ENCODE results near the gene MAN1A1. TPM values are rescaled to one million over a fixed set of nuclear protein-coding genes. Genes with fewer than 3 reads are reported as not detected.
A peak's percentile ranks its signal among the peaks of the same experiment; 100 is the strongest.

MAN1A1 gene
- polyA plus RNA-seq, 3 donors, result 11.0 to 20.4 (median 16.1) TPM

DNA sequence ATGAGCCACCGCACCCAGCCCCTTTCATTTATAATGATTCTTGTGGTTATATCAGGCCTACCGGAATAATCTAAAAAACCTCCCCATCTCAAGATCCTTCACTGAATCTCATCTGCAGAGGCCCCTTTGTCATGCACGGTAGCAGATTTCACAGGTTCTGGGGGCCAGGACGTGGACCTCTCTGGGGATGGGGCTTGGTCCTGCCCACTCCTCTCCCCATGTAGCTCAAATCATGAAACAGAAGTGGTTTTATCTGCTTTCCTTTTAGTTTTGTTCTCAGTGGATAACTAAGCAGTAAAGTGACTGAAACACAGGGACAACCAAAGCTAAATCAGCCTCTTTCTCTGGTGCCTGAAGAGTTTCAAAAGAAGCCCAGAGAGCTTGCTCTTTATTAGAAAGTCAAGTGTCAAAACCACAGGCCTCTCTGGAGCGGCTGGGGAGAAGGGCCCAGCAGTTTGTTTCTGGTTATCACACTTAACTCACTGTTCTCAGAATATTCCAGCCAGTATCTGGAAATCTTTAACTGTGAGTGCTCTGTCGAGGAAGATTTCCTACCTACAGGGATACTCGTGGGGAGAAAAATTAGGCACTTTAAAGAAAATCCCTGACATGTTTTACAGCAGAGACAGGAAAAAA lies 210.5 kb downstream of the MAN1A1 start:
- 93% methylated on average over 2 of the region's 7 CpGs for WGBS (ENCODE audit: insufficient coverage)
- TF ChIP-seq, protein P1, sequence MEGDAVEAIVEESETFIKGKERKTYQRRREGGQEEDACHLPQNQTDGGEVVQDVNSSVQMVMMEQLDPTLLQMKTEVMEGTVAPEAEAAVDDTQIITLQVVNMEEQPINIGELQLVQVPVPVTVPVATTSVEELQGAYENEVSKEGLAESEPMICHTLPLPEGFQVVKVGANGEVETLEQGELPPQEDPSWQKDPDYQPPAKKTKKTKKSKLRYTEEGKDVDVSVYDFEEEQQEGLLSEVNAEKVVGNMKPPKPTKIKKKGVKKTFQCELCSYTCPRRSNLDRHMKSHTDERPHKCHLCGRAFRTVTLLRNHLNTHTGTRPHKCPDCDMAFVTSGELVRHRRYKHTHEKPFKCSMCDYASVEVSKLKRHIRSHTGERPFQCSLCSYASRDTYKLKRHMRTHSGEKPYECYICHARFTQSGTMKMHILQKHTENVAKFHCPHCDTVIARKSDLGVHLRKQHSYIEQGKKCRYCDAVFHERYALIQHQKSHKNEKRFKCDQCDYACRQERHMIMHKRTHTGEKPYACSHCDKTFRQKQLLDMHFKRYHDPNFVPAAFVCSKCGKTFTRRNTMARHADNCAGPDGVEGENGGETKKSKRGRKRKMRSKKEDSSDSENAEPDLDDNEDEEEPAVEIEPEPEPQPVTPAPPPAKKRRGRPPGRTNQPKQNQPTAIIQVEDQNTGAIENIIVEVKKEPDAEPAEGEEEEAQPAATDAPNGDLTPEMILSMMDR (IDR thresholded peaks at IDR 0.05), result no peak
- DNase-seq, result no peak
- intact Hi-C loops (cut with micrococcal nuclease), result no loop called here
- Mint-ChIP-seq H3K4me1 (peaks cover 31% of the 10 kb centered on the region), H3K36me3 (no peaks in the 10 kb centered on the region), H3K27me3 (ENCODE audit: low read depth in 3 of 3) (no peaks in the 10 kb centered on the region), H3K4me3 (no peak overlapping the region), H3K9me3 (no peaks in the 10 kb centered on the region), H3K27ac (peak overlapping the region in 4 of 7 donors; percentile 7 to 63 (median 39))
- Histone ChIP-seq H3K27me3 (ENCODE audit: control insufficient read depth in 2 of 2, insufficient read depth in 2 of 2, low read length in 2 of 2) (no peaks in the 10 kb centered on the region), H3K27ac (ENCODE audit: low read depth in 1 of 2, low read length in 2 of 2) (no peak overlapping the region), H3K4me2 (replicated peaks; ENCODE audit: extremely low read depth, low read length, poor library complexity, severe bottlenecking) (no peak overlapping the region), H3K36me3 (replicated peaks in 1 of 2; ENCODE audit: control insufficient read depth in 1 of 2, insufficient read depth in 2 of 2, low read length in 2 of 2) (no peaks in the 10 kb centered on the region), H3K4me3 (replicated peaks in 1 of 3; ENCODE audit: low read depth in 2 of 3, low read length in 3 of 3) (no peak overlapping the region), H2AFZ (ENCODE audit: insufficient read depth, low read depth, low read length, poor library complexity, severe bottlenecking) (peak overlapping the region; percentile 52), H3K9me3 (replicated peaks in 1 of 2; ENCODE audit: control insufficient read depth in 1 of 2, insufficient read depth in 1 of 2, low read length in 2 of 2) (no peaks in the 10 kb centered on the region), H3K79me2 (ENCODE audit: insufficient read depth, low read length) (no peaks in the 10 kb centered on the region), H3K9ac (ENCODE audit: insufficient read depth, low read length, poor library complexity, severe bottlenecking) (no peak overlapping the region), H3K4me1 (ENCODE audit: control insufficient read depth in 1 of 2, insufficient read depth in 2 of 2, low read length in 2 of 2) (peaks cover 28 to 29% of the 10 kb centered on the region in 2 donors), H4K20me1 (ENCODE audit: insufficient read depth, low read length) (no peaks in the 10 kb centered on the region)

DNA sequence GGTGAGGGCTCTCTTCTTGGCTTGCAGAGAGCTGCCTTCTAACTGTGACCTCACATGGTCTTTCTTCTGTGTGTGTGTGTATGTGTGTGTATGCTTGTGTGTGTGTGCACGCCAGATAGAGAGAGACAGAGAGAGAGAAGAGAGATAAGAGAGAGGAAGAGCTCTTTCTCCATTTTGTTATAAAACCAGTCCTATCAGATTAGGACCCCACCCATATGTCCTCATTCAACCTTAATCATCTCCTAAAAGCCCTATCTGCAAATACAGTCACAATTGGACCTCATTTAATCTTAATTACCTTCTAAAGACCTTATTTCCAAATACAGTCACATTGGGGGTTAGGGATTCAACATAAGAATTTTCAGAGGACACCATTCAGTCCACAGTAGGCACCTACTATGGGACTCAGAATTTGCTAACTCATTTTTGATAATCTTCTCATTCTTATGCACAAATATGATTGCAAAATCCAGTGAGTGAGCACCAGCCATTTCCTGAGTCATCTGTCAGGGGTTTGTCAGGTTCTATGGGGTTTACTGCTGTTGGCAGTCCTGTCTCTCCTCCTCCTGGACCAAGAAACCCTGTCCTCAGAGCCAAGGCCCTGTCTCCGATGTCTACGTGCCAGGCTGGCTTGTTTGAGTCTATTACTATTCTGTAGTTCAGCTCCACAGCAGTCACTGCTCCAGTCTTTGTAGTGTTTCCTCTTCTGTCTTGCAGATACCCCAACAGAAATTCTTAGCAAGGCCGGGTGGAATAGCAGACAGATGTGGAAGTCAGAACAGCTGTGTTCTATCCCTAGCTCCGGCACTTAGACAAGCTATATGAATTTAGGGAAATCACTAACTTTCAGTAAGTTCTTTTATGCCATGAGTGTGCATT lies 212.1 kb downstream of the MAN1A1 start:
- H3K4me1 ChIP-seq (ENCODE audit: control insufficient read depth in 1 of 2, insufficient read depth in 2 of 2, low read length in 2 of 2), result peaks cover 32 to 34% of the 10 kb centered on the region in 2 donors
- H3K4me3 ChIP-seq (replicated peaks in 1 of 3; ENCODE audit: low read depth in 2 of 3, low read length in 3 of 3), result peak overlapping the region in 1 of 3 experiments; percentile 9
- Mint-ChIP-seq H3K4me3 (peak overlapping the region in 1 of 2 donors; percentile 60), H3K27ac (peak overlapping the region; percentile 75 to 95 (median 88)), H3K36me3 (no peaks in the 10 kb centered on the region), H3K27me3 (ENCODE audit: low read depth in 3 of 3) (no peaks in the 10 kb centered on the region), H3K9me3 (no peaks in the 10 kb centered on the region), H3K4me1 (peaks cover 36% of the 10 kb centered on the region)
- H3K27me3 ChIP-seq (ENCODE audit: control insufficient read depth in 2 of 2, insufficient read depth in 2 of 2, low read length in 2 of 2), result no peaks in the 10 kb centered on the region
- H3K9me3 ChIP-seq (replicated peaks in 1 of 2; ENCODE audit: control insufficient read depth in 1 of 2, insufficient read depth in 1 of 2, low read length in 2 of 2), result no peaks in the 10 kb centered on the region
- H3K9ac ChIP-seq (ENCODE audit: insufficient read depth, low read length, poor library complexity, severe bottlenecking), result peak overlapping the region; percentile 10
- no peaks in the 10 kb centered on the region for H4K20me1 ChIP-seq (ENCODE audit: insufficient read depth, low read length)
- peak overlapping the region; percentile 33 for H3K4me2 ChIP-seq (replicated peaks; ENCODE audit: extremely low read depth, low read length, poor library complexity, severe bottlenecking)
- DNase-seq, result peak; percentile 60 to 80 (median 72)
- no peaks in the 10 kb centered on the region for H3K79me2 ChIP-seq (ENCODE audit: insufficient read depth, low read length)
- TF ChIP-seq, protein P1 (IDR thresholded peaks at IDR 0.05), result no peak
- peak overlapping the region; percentile 20 for H2AFZ ChIP-seq (ENCODE audit: insufficient read depth, low read depth, low read length, poor library complexity, severe bottlenecking)
- intact Hi-C loops (cut with micrococcal nuclease), result no loop called here
- WGBS (ENCODE audit: insufficient coverage), result 0% methylated on average over 2 of the region's 5 CpGs
- H3K36me3 ChIP-seq (replicated peaks in 1 of 2; ENCODE audit: control insufficient read depth in 1 of 2, insufficient read depth in 2 of 2, low read length in 2 of 2), result no peaks in the 10 kb centered on the region
- peak overlapping the region; percentile 51 to 74 for H3K27ac ChIP-seq (ENCODE audit: low read depth in 1 of 2, low read length in 2 of 2)

Data from CD14-positive monocyte (primary cell).